ENCODE data around the gene RBM15. TPM values are rescaled to one million over a fixed set of nuclear protein-coding genes. Genes with fewer than 3 reads are reported as not detected.

RBM15 gene
- polyA plus RNA-seq, 1 of the 3 experiments (the other 2 are of a cell fraction): 3.8 TPM

GRCh38 chr1:110356379-110356778, 17.2 kb downstream of the RBM15 start:
- POLR2A ChIA-PET: no interaction called here
- WGBS (ENCODE audit: low lambda C conversion rate): 77% methylated on average over 2 of the region's 2 CpGs
- H3K79me2 ChIP-seq (ENCODE audit: insufficient read depth): peaks cover 98% of the 10 kb centered on the region

GRCh38 chr1:110360431-110360830, 21.3 kb downstream of the RBM15 start:
- peaks cover 29 to 31% of the 10 kb centered on the region in 2 experiments for H3K36me3 ChIP-seq (replicated peaks in 1 of 2; ENCODE audit: control insufficient read depth in 1 of 2, insufficient read depth in 2 of 2, low read length in 1 of 2)
- no peak overlapping the region for H3K4me3 ChIP-seq (ENCODE audit: low read depth in 2 of 2, low read length in 1 of 2)
- H3K27ac ChIP-seq (ENCODE audit: low read depth in 2 of 2, low read length in 1 of 2): no peak overlapping the region
- TF ChIP-seq NFIC (IDR thresholded peaks at IDR 0.05; ENCODE audit: borderline replicate concordance) (no peak), POLR2AphosphoS5 (IDR thresholded peaks at IDR 0.05; ENCODE audit: low read depth, low read length) (no peak), USF1 (IDR thresholded peaks at IDR 0.05; ENCODE audit: borderline replicate concordance, low read depth) (no peak), IRF3 (IDR thresholded peaks at IDR 0.05; ENCODE audit: low read depth, low read length) (no peak), ZBTB33 (IDR thresholded peaks at IDR 0.05; ENCODE audit: borderline replicate concordance, low read depth) (no peak), YY1 (IDR thresholded peaks at IDR 0.05; ENCODE audit: low read depth) (no peak), EZH2phosphoT487 (IDR thresholded peaks at IDR 0.05; ENCODE audit: borderline replicate concordance, low read depth) (no peak), USF2 (IDR thresholded peaks at IDR 0.05; ENCODE audit: borderline replicate concordance, low read depth, low read length) (no peak), FOXJ3 (CRISPR knock-in tag; IDR thresholded peaks at IDR 0.05) (no peak), GATA2 (CRISPR knock-in tag; IDR thresholded peaks at IDR 0.05) (no peak), TCF12 (IDR thresholded peaks at IDR 0.05) (no peak)
- H3K9me3 ChIP-seq: no peaks in the 10 kb centered on the region
- POLR2A ChIA-PET: no interaction called here
- 98% methylated on average over 2 of the region's 2 CpGs for WGBS (ENCODE audit: low lambda C conversion rate)
- H3K4me1 ChIP-seq (ENCODE audit: control insufficient read depth in 1 of 2, insufficient read depth in 2 of 2, low read depth in 1 of 2, low read length in 1 of 2): no peaks in the 10 kb centered on the region; a peak in 2 of 4 replicates
- H3F3A ChIP-seq (replicated peaks; ENCODE audit: insufficient read depth): no peaks in the 10 kb centered on the region
- H3K79me2 ChIP-seq (ENCODE audit: insufficient read depth): peaks cover 95% of the 10 kb centered on the region
- no peaks in the 10 kb centered on the region for H3K27me3 ChIP-seq (ENCODE audit: insufficient read depth)
- CTCF ChIA-PET: interaction anchor here (1.4 to 2.4 kb wide), 3 partner anchors 48 to 157 kb away, joined by 3 to 13 read pairs (median 4); no protein-coding TSS in a partner anchor
- H3K9me2 ChIP-seq: no peaks in the 10 kb centered on the region
- DNase-seq: no peak
- no peak overlapping the region for H3K4me2 ChIP-seq
- no peaks in the 10 kb centered on the region for H4K20me1 ChIP-seq (ENCODE audit: insufficient read depth)
- H3K9ac ChIP-seq: no peak overlapping the region
- no peak overlapping the region for H2AFZ ChIP-seq (ENCODE audit: low read depth)

More at GRCh38 chr1:110356379-110356778, 17.2 kb downstream of the RBM15 start:
- no peak overlapping the region for H3K4me3 ChIP-seq (ENCODE audit: low read depth in 2 of 2, low read length in 1 of 2)
- H2AFZ ChIP-seq (ENCODE audit: low read depth): no peak overlapping the region
- CTCF ChIA-PET: interaction anchor here (1.4 to 1.7 kb wide), 2 partner anchors 44 to 148 kb away, joined by 3 to 7 read pairs; no protein-coding TSS in a partner anchor
- TF ChIP-seq TCF12 (IDR thresholded peaks at IDR 0.05) (peak; percentile 20; the same call in 1 of the 2 replicates), CTCF (IDR thresholded peaks at IDR 0.05) (no peak)
- H3K4me1 ChIP-seq (ENCODE audit: control insufficient read depth in 1 of 2, insufficient read depth in 2 of 2, low read depth in 1 of 2, low read length in 1 of 2): no peaks in the 10 kb centered on the region; a peak in 2 of 4 replicates
- no peaks in the 10 kb centered on the region for H3K27me3 ChIP-seq (ENCODE audit: insufficient read depth)
- no peaks in the 10 kb centered on the region for H3K9me3 ChIP-seq
- peaks cover 30 to 31% of the 10 kb centered on the region in 2 experiments for H3K36me3 ChIP-seq (replicated peaks in 1 of 2; ENCODE audit: control insufficient read depth in 1 of 2, insufficient read depth in 2 of 2, low read length in 1 of 2)
- H3K9ac ChIP-seq: no peak overlapping the region
- no peaks in the 10 kb centered on the region for H3F3A ChIP-seq (replicated peaks; ENCODE audit: insufficient read depth)
- peaks cover 5% of the 10 kb centered on the region; the same call in 1 of the 2 replicates for H4K20me1 ChIP-seq (ENCODE audit: insufficient read depth)
- no peak overlapping the region for H3K27ac ChIP-seq (ENCODE audit: low read depth in 2 of 2, low read length in 1 of 2)
- DNase-seq: no peak
- no peaks in the 10 kb centered on the region for H3K9me2 ChIP-seq
- no peak overlapping the region for H3K4me2 ChIP-seq

Data from SK-N-SH (cell line).